NCI-H524 (cell line): ENCODE measurements around the gene IGFBP2.

Experiments
- DNase-seq, 2 experiments: peaks; one replicate each; lab custom pipeline; 2025; lab: John Stamatoyannopoulos, UW

The IGFBP2 gene

GRCh38 chr2:216661639-216662375 lies 28.6 kb downstream of the IGFBP2 start:
- DNase-seq = no peak

DNA sequence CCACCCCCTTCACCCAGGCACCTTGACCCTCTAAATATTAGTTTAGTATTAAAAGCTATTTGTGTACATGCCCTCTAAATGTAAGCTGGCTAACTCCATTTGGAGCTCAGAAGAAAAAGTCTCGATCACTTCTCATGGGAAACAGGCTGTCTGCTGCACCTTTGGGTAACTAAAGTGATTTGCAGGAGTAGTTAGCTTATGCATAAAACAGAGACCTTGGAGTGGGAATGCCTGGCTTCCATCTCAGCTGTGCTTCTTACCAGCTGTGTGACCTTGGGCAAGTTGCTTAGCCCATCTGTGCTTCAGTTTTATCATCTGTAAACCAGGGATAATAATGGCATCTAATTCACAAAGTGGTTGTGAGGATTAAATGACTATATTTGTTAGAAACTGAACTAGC lies 29.9 kb downstream of the IGFBP2 start:
- DNase-seq = no peak

GRCh38 chr2:216663846-216664245 lies 30.6 kb downstream of the IGFBP2 start:
- no peak for DNase-seq

DNA sequence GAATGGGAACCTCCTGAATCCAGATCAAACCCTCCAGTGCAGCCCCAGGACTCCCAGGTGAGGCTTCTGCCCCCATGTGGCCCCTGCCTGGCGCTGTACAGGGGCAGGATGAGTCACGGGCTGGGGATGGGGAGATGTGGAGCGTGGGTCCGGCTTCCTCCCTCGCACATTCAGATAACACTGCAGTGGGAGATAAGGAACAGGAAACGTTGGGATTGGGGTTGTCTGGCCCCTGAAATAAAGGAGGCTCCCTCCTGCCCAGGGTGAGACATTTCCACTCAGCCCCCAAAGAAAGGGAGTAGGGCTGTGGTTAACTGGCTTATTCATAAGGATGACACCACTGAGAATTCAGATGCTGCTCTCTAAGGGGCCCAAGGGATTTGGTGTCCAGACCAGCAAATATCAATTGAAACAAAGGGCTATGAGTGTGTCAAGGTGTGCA lies 31.4 kb downstream of the IGFBP2 start:
- peak in 1 of 2 experiments; percentile 57 for DNase-seq

DNA sequence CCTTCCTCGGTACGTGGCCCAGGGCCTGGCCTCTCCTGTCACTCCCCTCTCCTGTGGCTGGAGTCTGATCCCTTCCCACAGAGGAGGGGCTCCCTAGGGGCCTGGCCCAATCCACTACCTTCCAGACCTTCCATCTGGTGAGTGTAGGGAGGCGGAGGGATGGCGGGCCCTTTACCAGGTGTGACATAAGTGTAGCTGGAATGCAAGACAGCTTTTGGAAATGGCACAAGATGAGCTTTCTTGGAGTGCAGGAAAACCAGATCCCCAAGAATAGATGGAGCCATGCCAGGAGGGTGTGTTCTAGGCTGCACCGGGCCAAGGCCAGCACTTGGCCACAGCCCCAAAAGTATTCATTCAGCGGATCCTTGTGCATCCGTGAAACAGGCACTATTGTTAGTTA lies 32.0 kb downstream of the IGFBP2 start:
- peak; percentile 66 to 86 for DNase-seq

GRCh38 chr2:216665717-216666116 lies 32.5 kb downstream of the IGFBP2 start:
- DNase-seq = peak; percentile 39 to 48

- peak; percentile 56 to 89 for DNase-seq
Measured at GRCh38 chr2:216666461-216667233, 33.4 kb downstream of the IGFBP2 start.

GRCh38 chr2:216670266-216671080 lies 37.3 kb downstream of the IGFBP2 start:
- no peak for DNase-seq

DNA sequence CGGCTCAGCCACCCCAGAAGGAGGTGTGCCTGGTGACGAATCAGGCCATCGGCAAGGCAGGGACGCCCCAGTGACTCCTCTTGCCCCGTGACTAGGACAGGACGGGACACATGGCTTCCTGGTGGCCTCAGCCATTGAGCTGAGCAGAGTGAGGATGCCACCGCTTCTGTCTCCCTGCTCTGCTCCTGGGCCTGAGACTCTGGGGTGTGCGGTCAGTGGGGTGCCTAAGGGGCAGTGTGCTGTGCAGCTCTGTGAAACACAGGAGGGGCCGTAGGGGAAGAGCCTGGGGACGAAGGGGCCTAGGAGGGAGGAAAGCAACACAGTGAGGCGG lies 37.8 kb downstream of the IGFBP2 start:
- DNase-seq = no peak

DNA sequence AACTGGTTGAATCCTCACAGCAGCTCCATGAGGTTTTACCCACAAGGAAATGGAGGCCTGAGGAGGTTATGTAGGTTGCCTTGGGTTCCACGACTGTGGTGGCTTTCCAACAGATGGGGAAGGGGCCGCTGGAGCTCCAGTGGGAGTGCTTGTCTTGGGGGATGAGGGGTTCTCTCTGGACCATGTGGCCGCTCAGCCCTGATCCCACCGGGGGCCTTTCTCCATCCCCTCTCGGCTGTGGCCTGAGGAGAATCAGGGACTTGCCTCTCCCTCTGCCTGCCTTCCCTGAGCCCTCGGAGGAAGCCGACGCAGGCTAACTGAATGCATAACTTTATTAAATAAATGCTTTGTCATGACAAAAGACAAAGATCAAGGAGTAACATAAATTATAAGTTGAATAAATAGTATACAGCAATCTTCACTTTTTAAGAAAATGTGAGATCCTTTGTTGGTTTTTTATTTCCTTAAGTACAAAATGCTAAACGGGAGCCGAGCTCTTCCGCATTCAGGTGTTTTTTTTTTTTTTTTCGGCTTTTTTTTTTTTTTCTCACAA lies 38.6 kb downstream of the IGFBP2 start:
- no peak for DNase-seq

GRCh38 chr2:216672466-216672865 lies 39.2 kb downstream of the IGFBP2 start:
- no peak for DNase-seq

- no peak for DNase-seq
Measured at GRCh38 chr2:216673021-216673420, 39.8 kb downstream of the IGFBP2 start.

DNA sequence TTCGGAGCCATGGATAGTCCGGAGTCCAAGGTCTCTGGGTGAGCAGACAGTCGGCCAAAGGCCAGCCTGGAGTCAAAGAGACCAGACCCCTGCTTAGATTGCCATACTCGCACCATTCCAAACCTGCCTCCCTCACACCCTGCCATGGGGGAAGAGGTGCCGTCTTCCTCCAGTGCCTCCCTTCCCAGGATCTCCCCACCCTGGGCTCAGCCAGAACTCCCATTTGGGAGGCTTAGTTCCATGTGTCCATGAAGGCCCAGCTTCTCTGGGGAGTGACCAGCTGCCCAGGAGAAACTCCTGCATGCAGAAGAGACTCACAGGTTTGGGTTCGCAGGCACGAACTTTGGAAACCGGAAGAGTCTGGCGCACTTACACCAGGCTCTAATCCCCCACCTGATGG lies 40.4 kb downstream of the IGFBP2 start:
- no peak for DNase-seq

DNA sequence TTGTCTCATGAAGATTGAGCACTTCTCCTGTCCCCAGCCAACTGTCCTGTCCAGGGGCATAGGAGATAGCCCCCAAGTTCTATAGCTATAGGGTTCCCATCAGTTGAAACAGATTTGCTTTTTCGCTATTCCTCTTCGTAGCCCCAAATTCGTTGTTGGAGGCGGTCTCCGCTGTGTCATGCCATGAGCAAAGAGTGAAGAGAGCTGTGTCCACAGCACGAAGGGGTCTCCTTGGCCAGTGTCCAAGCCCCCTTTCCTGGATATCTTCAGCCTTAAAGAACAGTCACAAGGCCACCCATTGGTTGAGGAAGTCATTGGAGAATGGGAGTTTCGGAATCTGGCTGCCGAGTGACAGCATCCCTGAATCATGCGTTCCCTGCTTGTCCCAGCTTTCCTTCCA lies 41.2 kb downstream of the IGFBP2 start:
- DNase-seq = no peak

- DNase-seq = no peak
Measured at GRCh38 chr2:216676630-216677029, 43.4 kb downstream of the IGFBP2 start.

GRCh38 chr2:216677439-216678097 lies 44.3 kb downstream of the IGFBP2 start:
- DNase-seq = no peak

GRCh38 chr2:216678098-216678465 lies 44.9 kb downstream of the IGFBP2 start:
- DNase-seq = no peak

GRCh38 chr2:216678813-216679657 lies 45.8 kb downstream of the IGFBP2 start:
- no peak for DNase-seq

GRCh38 chr2:216679658-216680024 lies 46.4 kb downstream of the IGFBP2 start:
- DNase-seq = no peak

- no peak for DNase-seq
Measured at GRCh38 chr2:216680951-216681629, 47.9 kb downstream of the IGFBP2 start.
